CD4-positive, alpha-beta T cell (primary cell): Measurements from ENCODE around the gene CNTN4. TPM values are rescaled to one million over a fixed set of nuclear protein-coding genes. Genes with fewer than 3 reads are reported as not detected.

ENCODE experiments used
- ATAC-seq: fragments of 200-7000 bp; cut with Tn5 transposase; one replicate; pipeline ENCODE4 v1.10.0; 2022; ENCODE audit warnings: mild to moderate bottlenecking; ENCODE audit not compliant: poor library complexity
- CTCF ChIA-PET: fragments of 350-600 bp; sonication (Branson Sonifier 250); formaldehyde crosslinking; loops from one replicate; lab custom pipeline; 2021; ENCODE audit warnings: antibody characterized with exemption, inconsistent platforms; lab: Charles Lee
- POLR2A ChIA-PET: fragments of 350-600 bp; sonication (Branson Sonifier 250); formaldehyde crosslinking; loops from one replicate; lab custom pipeline; 2021; ENCODE audit warnings: antibody characterized with exemption, inconsistent platforms; lab: Charles Lee
- DNase-seq, 14 experiments: peaks; one replicate each; pipeline ENCODE4 v3.0.0-alpha.2; 2013 to 2020; ENCODE audit warnings: mixed read lengths in 2 of 14
- H3K27ac ChIP-seq, 2 donors: one replicate each; pipeline versions ENCODE4 v1.5.1 to v1.7.0; 2013; ENCODE audit warnings: low read length in 2 of 2, low read depth in 1 of 2, mild to moderate bottlenecking in 1 of 2
- H3K27me3 ChIP-seq, 2 experiments: 1 replicate in 1 of 2; 2 replicates in 1 of 2; pipeline versions ENCODE4 v1.6.1 to v1.7.0; 2013; ENCODE audit warnings: low read length in 2 of 2, control low read depth in 1 of 2, mild to moderate bottlenecking in 1 of 2, moderate library complexity in 1 of 2; ENCODE audit not compliant: insufficient read depth in 2 of 2, control insufficient read depth in 1 of 2
- H3K36me3 ChIP-seq: one replicate; pipeline ENCODE4 v1.6.1; 2013; ENCODE audit warnings: low read length, control low read depth; ENCODE audit not compliant: insufficient read depth
- H3K4me1 ChIP-seq: one replicate; pipeline ENCODE4 v1.6.1; 2013; ENCODE audit warnings: low read length, control low read depth; ENCODE audit not compliant: insufficient read depth
- H3K4me3 ChIP-seq: one replicate; pipeline ENCODE4 v1.5.1; 2013; ENCODE audit warnings: mild to moderate bottlenecking, low read length, moderate library complexity
- H3K9me3 ChIP-seq, 2 experiments: 1 replicate in 1 of 2; 2 replicates in 1 of 2; pipeline versions ENCODE4 v1.6.1 to v1.7.0; 2013; ENCODE audit warnings: low read length in 2 of 2, mild to moderate bottlenecking in 2 of 2, control low read depth in 1 of 2, moderate library complexity in 1 of 2; ENCODE audit not compliant: control insufficient read depth in 1 of 2, insufficient read depth in 1 of 2
- H3K27ac Mint-ChIP-seq: one replicate; pipeline ENCODE4 v1.8.0; 2020; ENCODE audit warnings: mixed read lengths
- H3K27me3 Mint-ChIP-seq: one replicate; pipeline ENCODE4 v1.8.0; 2021; ENCODE audit warnings: mixed read lengths
- H3K36me3 Mint-ChIP-seq: one replicate; pipeline ENCODE4 v1.8.0; 2021; ENCODE audit warnings: low read depth, mixed read lengths
- H3K4me1 Mint-ChIP-seq: one replicate; pipeline ENCODE4 v1.8.0; 2021; ENCODE audit warnings: low read depth, mixed read lengths
- H3K4me3 Mint-ChIP-seq: one replicate; pipeline ENCODE4 v1.8.0; 2020; ENCODE audit warnings: mild to moderate bottlenecking, mixed read lengths
- H3K9me3 Mint-ChIP-seq: one replicate; pipeline ENCODE4 v1.8.0; 2020; ENCODE audit warnings: mixed read lengths
- intact Hi-C, 2 experiments: fragments of 100-400 bp; cut with DNase I in 1 of 2; cut with micrococcal nuclease in 1 of 2; formaldehyde crosslinking; loops; one replicate each; pipeline versions ENCODE4 v1.15.1 to v1.9.0; 2023 to 2025; cut with DNase I, micrococcal nuclease
- total RNA-seq, 174 experiments: library from RNA in 2 of 174; stranded (reverse) in 2 of 174; gene quantifications; one replicate each; pipeline ENCODE4 v1.2.3 and lab custom pipeline; 2021 to 2026
- TF ChIP-seq, protein P1 (sequence below): fragments of 200-600 bp; IDR thresholded peaks from one replicate; pipeline ENCODE4 v1.8.0; 2022; ENCODE audit warnings: antibody characterized with exemption, mild to moderate bottlenecking

CNTN4 gene
- total RNA-seq, 2 experiments from 2014 or later: not detected

DNA sequence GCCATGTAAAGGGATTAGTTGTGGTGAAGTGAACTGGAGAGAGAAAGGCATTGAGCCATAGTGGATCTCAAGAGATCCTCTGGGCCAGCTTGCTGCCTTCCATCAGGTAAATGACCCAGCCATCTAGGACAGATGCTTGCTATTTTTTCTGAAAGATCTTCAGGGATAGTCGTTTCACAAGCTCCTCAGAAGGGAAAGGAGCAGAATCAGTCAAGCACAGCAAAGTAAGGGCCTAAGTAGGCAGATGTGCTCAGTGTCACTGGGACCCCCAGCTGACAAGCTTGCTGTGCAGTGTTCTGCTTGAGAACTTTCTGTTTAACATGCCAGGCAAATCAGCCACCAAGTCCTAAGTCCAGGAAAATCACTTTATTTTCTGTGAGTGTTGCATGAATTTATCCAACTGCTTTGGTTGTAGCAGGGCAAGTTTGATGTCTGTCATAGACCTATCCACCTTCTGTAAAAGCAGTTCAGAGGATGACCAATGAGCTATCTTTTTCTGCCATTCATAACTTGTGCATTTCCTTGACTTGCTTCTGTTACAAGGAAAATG lies 691.7 kb downstream of the CNTN4 start:
- no peaks in the 10 kb centered on the region for H3K9me3 ChIP-seq
- H3K4me3 ChIP-seq: no peak overlapping the region
- H3K27me3 ChIP-seq: no peaks in the 10 kb centered on the region
- TF ChIP-seq, protein P1, sequence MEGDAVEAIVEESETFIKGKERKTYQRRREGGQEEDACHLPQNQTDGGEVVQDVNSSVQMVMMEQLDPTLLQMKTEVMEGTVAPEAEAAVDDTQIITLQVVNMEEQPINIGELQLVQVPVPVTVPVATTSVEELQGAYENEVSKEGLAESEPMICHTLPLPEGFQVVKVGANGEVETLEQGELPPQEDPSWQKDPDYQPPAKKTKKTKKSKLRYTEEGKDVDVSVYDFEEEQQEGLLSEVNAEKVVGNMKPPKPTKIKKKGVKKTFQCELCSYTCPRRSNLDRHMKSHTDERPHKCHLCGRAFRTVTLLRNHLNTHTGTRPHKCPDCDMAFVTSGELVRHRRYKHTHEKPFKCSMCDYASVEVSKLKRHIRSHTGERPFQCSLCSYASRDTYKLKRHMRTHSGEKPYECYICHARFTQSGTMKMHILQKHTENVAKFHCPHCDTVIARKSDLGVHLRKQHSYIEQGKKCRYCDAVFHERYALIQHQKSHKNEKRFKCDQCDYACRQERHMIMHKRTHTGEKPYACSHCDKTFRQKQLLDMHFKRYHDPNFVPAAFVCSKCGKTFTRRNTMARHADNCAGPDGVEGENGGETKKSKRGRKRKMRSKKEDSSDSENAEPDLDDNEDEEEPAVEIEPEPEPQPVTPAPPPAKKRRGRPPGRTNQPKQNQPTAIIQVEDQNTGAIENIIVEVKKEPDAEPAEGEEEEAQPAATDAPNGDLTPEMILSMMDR: no peak
- H3K27ac ChIP-seq: no peak overlapping the region
- no peaks in the 10 kb centered on the region for H3K4me1 ChIP-seq
- no peak for DNase-seq
- Mint-ChIP-seq H3K4me1 (no peaks in the 10 kb centered on the region), H3K4me3 (no peak overlapping the region), H3K9me3 (no peaks in the 10 kb centered on the region), H3K27ac (no peak overlapping the region), H3K36me3 (no peaks in the 10 kb centered on the region), H3K27me3 (no peaks in the 10 kb centered on the region)
- ChIA-PET POLR2A (no interaction called here), CTCF (no interaction called here)
- intact Hi-C loops: no loop called here
- H3K36me3 ChIP-seq: no peaks in the 10 kb centered on the region
- ATAC-seq: no peak

DNA sequence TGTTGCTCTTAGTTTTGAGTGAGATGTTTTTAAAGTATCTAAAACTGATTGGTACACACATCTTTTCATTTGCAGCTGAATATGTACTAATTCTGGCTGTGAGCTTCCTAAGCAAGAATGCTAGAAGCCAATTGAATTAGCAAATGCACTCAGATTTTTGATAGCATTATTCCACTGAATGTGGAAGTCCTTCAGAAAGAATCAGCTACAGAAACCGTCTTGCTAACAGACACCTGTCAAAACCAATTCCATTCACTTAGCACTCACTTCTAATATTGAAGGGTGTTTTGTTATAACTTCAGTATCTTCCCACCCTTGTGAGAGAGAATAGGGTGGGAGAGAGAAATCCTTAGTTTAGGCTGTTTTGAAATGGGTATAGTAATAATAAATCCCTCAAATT lies 693.8 kb downstream of the CNTN4 start:
- ChIA-PET CTCF (interaction anchor here (0.5 kb wide), 1 partner anchor 24 kb away, joined by 4 read pairs; no protein-coding TSS in a partner anchor), POLR2A (no interaction called here)
- DNase-seq: no peak
- H3K27me3 Mint-ChIP-seq: no peaks in the 10 kb centered on the region
- no peak overlapping the region for H3K4me3 ChIP-seq
- H3K36me3 ChIP-seq: no peaks in the 10 kb centered on the region
- TF ChIP-seq, protein P1: no peak
- H3K27ac ChIP-seq: no peak overlapping the region
- no peaks in the 10 kb centered on the region for H3K36me3 Mint-ChIP-seq
- H3K4me1 ChIP-seq: no peaks in the 10 kb centered on the region
- H3K27me3 ChIP-seq: no peaks in the 10 kb centered on the region
- no peak overlapping the region for H3K4me3 Mint-ChIP-seq
- no peaks in the 10 kb centered on the region for H3K9me3 Mint-ChIP-seq
- no peak for ATAC-seq
- H3K27ac Mint-ChIP-seq: no peak overlapping the region
- H3K4me1 Mint-ChIP-seq: no peaks in the 10 kb centered on the region
- H3K9me3 ChIP-seq: no peaks in the 10 kb centered on the region
- intact Hi-C loops: no loop called here

DNA sequence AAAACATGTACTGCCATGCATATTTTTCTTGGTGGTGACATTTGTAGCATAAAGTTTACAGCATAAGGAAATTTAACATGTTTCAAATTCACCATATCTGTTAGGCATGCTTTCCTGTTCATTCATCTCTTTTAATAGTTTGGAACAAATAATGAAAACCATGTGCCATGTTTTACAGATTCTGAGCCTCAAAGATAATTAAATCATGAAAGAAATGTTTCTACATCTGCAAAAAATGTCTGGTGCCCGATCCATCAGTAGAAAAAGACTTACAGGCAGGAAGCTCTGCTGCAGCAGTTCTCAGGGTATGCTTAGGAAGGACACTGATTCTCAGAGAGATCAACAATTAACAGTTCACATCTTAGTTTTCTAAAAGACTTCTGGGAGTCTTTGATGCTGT lies 695.3 kb downstream of the CNTN4 start:
- no peak for ATAC-seq
- Histone ChIP-seq H3K4me1 (no peaks in the 10 kb centered on the region), H3K27ac (no peak overlapping the region), H3K9me3 (no peaks in the 10 kb centered on the region), H3K36me3 (no peaks in the 10 kb centered on the region), H3K27me3 (no peaks in the 10 kb centered on the region), H3K4me3 (no peak overlapping the region)
- DNase-seq: no peak
- Mint-ChIP-seq H3K36me3 (no peaks in the 10 kb centered on the region), H3K9me3 (no peaks in the 10 kb centered on the region), H3K27ac (no peak overlapping the region), H3K4me1 (no peaks in the 10 kb centered on the region), H3K27me3 (no peaks in the 10 kb centered on the region), H3K4me3 (no peak overlapping the region)
- TF ChIP-seq, protein P1: no peak
- ChIA-PET POLR2A (no interaction called here), CTCF (no interaction called here)
- intact Hi-C loops: no loop called here
